HAP-1 (cell line): ENCODE measurements around the gene CSF1R.
"Not testable (repeated sequence)": the region's sequence is repeated elsewhere in the genome, so short reads cannot be mapped to it uniquely, and the experiment has no call there.

Experiments used
- DNase-seq, 2 experiments: peaks; one replicate each; pipeline ENCODE4 v3.0.0-alpha.2; 2016 to 2020; ENCODE audit warnings: low spot score in 2 of 2
- H3K27me3 ChIP-seq: fragments of 250-450 bp; sonication (Bioruptor Pico); 2 replicates; pipeline ENCODE4 v1.5.1; 2020; ENCODE audit warnings: low read depth, mild to moderate bottlenecking, moderate library complexity
- H3K36me3 ChIP-seq: fragments of 250-450 bp; sonication (Bioruptor Pico); replicated peaks from 2 replicates; pipeline ENCODE4 v1.5.1; 2020; ENCODE audit warnings: mild to moderate bottlenecking
- H3K4me1 ChIP-seq: fragments of 250-450 bp; sonication (Bioruptor Pico); 2 replicates; pipeline ENCODE4 v1.5.1; 2020; ENCODE audit warnings: mild to moderate bottlenecking
- H3K4me3 ChIP-seq: fragments of 250-450 bp; sonication (Bioruptor Pico); 2 replicates; pipeline ENCODE4 v1.5.1; 2020; ENCODE audit warnings: mild to moderate bottlenecking, moderate library complexity
- H3K9me3 ChIP-seq: fragments of 250-450 bp; sonication (Bioruptor Pico); 2 replicates; pipeline ENCODE4 v1.5.1; 2020; ENCODE audit warnings: mild to moderate bottlenecking, moderate library complexity
- in situ Hi-C: fragments of 300-500 bp; cut with MboI; formaldehyde crosslinking; loops from 3 replicates; pipeline ENCODE4 v1.14.3; 2020; ENCODE audit warnings: low sequenced_read_pairs, inconsistent platforms, mixed read lengths

The CSF1R gene

DNA sequence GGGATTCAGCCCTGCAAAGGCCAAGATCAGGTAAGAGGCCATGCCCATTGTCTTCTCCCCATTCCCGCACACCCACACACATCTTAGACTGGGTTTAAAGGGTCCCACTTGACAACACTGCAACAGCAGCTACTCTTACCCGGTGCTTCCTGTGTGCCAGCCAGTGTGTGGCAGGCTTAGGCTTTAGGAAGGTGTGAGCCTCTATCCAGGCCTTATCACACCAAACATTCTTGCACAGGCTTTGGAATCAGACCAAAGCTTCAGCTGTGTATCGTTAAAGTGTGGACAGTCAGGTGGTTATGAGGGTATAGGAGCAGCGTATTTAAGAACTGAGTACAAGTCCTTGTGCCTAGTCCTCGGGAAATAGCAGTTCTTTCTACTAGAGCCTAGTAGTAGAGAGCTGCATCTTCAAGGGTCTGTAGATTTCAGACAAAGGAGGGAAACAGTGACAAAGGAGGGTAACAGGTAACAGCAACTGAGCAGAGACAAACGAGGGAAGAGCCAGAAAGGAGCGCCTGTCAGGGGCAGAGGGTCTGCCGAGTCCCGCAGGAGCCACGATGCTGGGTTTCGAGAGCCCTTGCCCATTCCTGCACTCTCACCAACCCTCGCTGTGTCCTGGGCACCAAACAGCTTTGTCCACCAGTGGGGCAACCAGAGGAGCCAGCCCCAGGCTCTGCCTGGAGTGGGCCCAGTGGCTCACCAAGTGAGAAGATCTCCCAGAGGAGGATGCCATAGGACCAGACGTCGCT lies 30.9 kb downstream of the CSF1R start:
- Histone ChIP-seq H3K4me3 (no peak overlapping the region), H3K27me3 (no peaks in the 10 kb centered on the region), H3K36me3 (peaks cover 43% of the 10 kb centered on the region), H3K4me1 (no peaks in the 10 kb centered on the region), H3K9me3 (no peaks in the 10 kb centered on the region)
- in situ Hi-C loops = no loop called here
- no peak for DNase-seq

DNA sequence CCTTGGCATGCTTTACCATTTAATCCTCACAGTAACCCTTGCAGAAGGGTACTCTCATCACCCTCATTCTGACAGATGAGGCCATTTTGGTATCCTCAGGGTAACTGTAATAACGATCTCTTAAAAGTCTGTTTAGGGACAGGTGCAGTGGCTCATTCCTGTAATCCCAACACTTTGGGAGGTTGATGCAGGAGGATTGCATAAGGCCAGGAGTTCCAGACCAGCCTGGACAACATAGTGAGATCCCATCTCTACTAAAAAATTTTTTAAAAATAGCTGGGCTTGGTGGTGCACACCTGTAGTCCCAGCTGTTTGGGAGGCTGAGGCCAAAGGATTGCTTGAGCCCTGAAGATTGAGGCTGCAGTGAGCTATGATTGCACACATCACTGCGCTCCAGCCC lies 31.8 kb downstream of the CSF1R start:
- in situ Hi-C loops = no loop called here
- Histone ChIP-seq H3K9me3 (no peaks in the 10 kb centered on the region), H3K36me3 (peaks cover 53% of the 10 kb centered on the region), H3K27me3 (no peaks in the 10 kb centered on the region), H3K4me1 (no peaks in the 10 kb centered on the region), H3K4me3 (no peak overlapping the region)
- no peak for DNase-seq

GRCh38 chr5:150053713-150054392 lies 32.5 kb downstream of the CSF1R start:
- no peak for DNase-seq
- Histone ChIP-seq H3K9me3 (no peaks in the 10 kb centered on the region), H3K4me1 (no peaks in the 10 kb centered on the region), H3K36me3 (peaks cover 60% of the 10 kb centered on the region), H3K4me3 (no peak overlapping the region), H3K27me3 (no peaks in the 10 kb centered on the region)
- in situ Hi-C loops = no loop called here

GRCh38 chr5:150052956-150053712 lies 33.2 kb downstream of the CSF1R start:
- no peaks in the 10 kb centered on the region for H3K4me1 ChIP-seq
- DNase-seq = no peak
- no peaks in the 10 kb centered on the region for H3K9me3 ChIP-seq
- no peak overlapping the region for H3K4me3 ChIP-seq
- in situ Hi-C loops = no loop called here
- no peaks in the 10 kb centered on the region for H3K27me3 ChIP-seq
- H3K36me3 ChIP-seq = peaks cover 67% of the 10 kb centered on the region

GRCh38 chr5:150052226-150052955 lies 34.0 kb downstream of the CSF1R start:
- in situ Hi-C loops = no loop called here
- H3K36me3 ChIP-seq = peaks cover 73% of the 10 kb centered on the region

GRCh38 chr5:150051657-150052195 lies 34.6 kb downstream of the CSF1R start:
- Histone ChIP-seq H3K9me3 (no peaks in the 10 kb centered on the region), H3K36me3 (peaks cover 80% of the 10 kb centered on the region), H3K4me3 (no peak overlapping the region), H3K4me1 (no peaks in the 10 kb centered on the region), H3K27me3 (no peaks in the 10 kb centered on the region)
- in situ Hi-C loops = no loop called here
- no peak for DNase-seq

More at GRCh38 chr5:150052226-150052955, 34.0 kb downstream of the CSF1R start:
- no peak overlapping the region for H3K4me3 ChIP-seq
- no peaks in the 10 kb centered on the region for H3K4me1 ChIP-seq
- DNase-seq = no peak
- no peaks in the 10 kb centered on the region for H3K27me3 ChIP-seq
- H3K9me3 ChIP-seq = no peaks in the 10 kb centered on the region

GRCh38 chr5:150050172-150050811 lies 36.1 kb downstream of the CSF1R start:
- not testable (repeated sequence) for DNase-seq

GRCh38 chr5:150046031-150046430 lies 40.3 kb downstream of the CSF1R start:
- H3K4me1 ChIP-seq = peaks cover 3% of the 10 kb centered on the region; the same call in 1 of the 2 replicates
- H3K36me3 ChIP-seq = peaks cover 92% of the 10 kb centered on the region
- H3K9me3 ChIP-seq = no peaks in the 10 kb centered on the region
- in situ Hi-C loops = no loop called here
- H3K27me3 ChIP-seq = no peaks in the 10 kb centered on the region
- H3K4me3 ChIP-seq = no peak overlapping the region
- no peak for DNase-seq

More at GRCh38 chr5:150050172-150050811, 36.1 kb downstream of the CSF1R start:
- peaks cover 91% of the 10 kb centered on the region for H3K36me3 ChIP-seq
- H3K4me3 ChIP-seq, in situ Hi-C loops, H3K9me3 ChIP-seq, H3K4me1 ChIP-seq, H3K27me3 ChIP-seq: not testable (repeated sequence)

GRCh38 chr5:150045549-150045948 lies 40.8 kb downstream of the CSF1R start:
- H3K27me3 ChIP-seq = no peaks in the 10 kb centered on the region
- H3K36me3 ChIP-seq = peaks cover 92% of the 10 kb centered on the region
- DNase-seq = no peak
- in situ Hi-C loops = no loop called here
- H3K4me1 ChIP-seq = peaks cover 3% of the 10 kb centered on the region; the same call in 1 of the 2 replicates
- H3K4me3 ChIP-seq = no peak overlapping the region
- H3K9me3 ChIP-seq = no peaks in the 10 kb centered on the region

DNA sequence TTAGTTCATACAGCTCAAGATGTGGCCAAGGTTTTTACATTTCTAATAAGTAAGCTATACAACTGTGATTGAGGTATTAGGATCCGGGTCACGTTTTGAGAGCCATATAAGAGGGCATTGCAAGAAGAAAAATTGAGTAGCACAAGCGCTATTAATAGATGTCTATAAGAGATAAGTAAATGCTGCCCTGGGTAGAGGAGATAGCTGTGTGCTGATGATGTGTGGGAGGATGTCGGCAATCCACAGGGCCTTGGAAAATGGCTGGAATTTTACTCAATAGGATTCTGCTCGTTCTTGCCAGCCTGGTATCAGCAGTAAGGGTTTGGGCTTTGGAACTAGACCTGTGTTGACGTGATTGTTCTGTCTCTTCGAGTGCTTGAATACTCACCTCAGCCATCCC lies 41.6 kb downstream of the CSF1R start:
- Histone ChIP-seq H3K27me3 (no peaks in the 10 kb centered on the region), H3K36me3 (peaks cover 86% of the 10 kb centered on the region), H3K4me1 (peaks cover 3% of the 10 kb centered on the region; the same call in 1 of the 2 replicates), H3K4me3 (no peak overlapping the region), H3K9me3 (no peaks in the 10 kb centered on the region)
- DNase-seq = no peak
- in situ Hi-C loops = no loop called here

- Histone ChIP-seq H3K36me3 (peaks cover 82% of the 10 kb centered on the region), H3K27me3 (no peaks in the 10 kb centered on the region), H3K9me3 (no peaks in the 10 kb centered on the region), H3K4me1 (peaks cover 3% of the 10 kb centered on the region; the same call in 1 of the 2 replicates), H3K4me3 (no peak overlapping the region)
- in situ Hi-C loops = no loop called here
- peak; percentile 38 to 48 for DNase-seq
Measured at GRCh38 chr5:150044329-150044681, 42.0 kb downstream of the CSF1R start.

DNA sequence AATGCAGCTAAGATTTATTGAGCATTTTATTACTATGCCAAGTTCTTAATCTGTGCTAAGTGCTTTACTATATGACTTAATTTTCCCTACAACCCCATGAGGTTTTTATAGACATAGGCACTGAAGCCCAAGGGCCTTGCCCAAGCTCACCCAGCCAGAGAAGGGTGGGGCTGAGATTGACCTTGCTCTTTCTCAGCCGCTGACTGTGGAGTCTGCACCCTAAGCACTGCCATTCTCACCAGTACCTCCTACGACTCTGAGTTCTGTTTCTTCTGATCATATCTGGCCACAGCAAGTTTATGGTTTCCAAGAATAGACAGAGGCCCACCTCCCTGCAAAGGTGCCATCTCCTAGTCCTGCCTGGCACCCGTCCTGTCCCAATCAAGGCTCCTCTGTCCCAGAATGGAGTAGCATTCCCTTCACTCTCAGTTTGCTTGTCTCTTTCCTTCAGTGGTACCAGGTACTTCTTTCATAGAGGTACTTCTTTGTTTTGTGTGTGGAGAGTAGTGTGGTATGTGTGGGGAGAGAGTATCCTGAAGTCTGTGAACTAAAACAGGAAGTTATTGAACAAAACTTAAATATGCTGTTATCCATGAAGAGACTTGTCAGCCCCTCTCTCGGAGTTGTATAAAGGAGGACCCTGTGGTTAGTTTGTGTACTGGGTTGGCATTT lies 42.6 kb downstream of the CSF1R start:
- in situ Hi-C loops = no loop called here
- no peak for DNase-seq
- peaks cover 81% of the 10 kb centered on the region for H3K36me3 ChIP-seq

More for the DNA sequence above, 42.6 kb downstream of the CSF1R start:
- no peaks in the 10 kb centered on the region for H3K27me3 ChIP-seq
- no peak overlapping the region for H3K4me3 ChIP-seq
- no peaks in the 10 kb centered on the region for H3K9me3 ChIP-seq
- peaks cover 6% of the 10 kb centered on the region; the same call in 1 of the 2 replicates for H3K4me1 ChIP-seq
